PC-9 (cell line): ENCODE data around the gene CD55. TPM values are rescaled to one million over a fixed set of nuclear protein-coding genes. Genes with fewer than 3 reads are reported as not detected.

Experiments used
- BruUV-seq: library from RNA; stranded (reverse); fragments of 400-500 nt; replicated peaks from 2 replicates; lab custom pipeline; 2021; lab: Mats Ljungman, UMichigan
- CTCF ChIA-PET: fragments of 300-600 bp; sonication (Branson Sonifier 250); formaldehyde crosslinking; loops from one replicate; lab custom pipeline; 2022; ENCODE audit warnings: antibody characterized with exemption; lab: Charles Lee
- POLR2A ChIA-PET: fragments of 300-600 bp; sonication (Branson Sonifier 250); formaldehyde crosslinking; loops from one replicate; lab custom pipeline; 2022; ENCODE audit warnings: antibody characterized with exemption; ENCODE audit not compliant: unreplicated experiment; lab: Charles Lee
- DNase-seq, 2 experiments: peaks; one replicate each; pipeline versions ENCODE4 v3.0.0 to v3.0.0-alpha.2; 2015 to 2022; ENCODE audit warnings: mixed read lengths in 1 of 2
- H2AFZ ChIP-seq: fragments of 200-600 bp; sonication (generic); 2 replicates; pipeline ENCODE4 v1.8.1; 2017; ENCODE audit warnings: antibody characterized with exemption
- H3F3A ChIP-seq: fragments of 200-600 bp; sonication (generic); 2 replicates; pipeline ENCODE4 v1.8.1; 2017; ENCODE audit warnings: antibody characterized with exemption, mild to moderate bottlenecking, low read depth; ENCODE audit not compliant: insufficient read depth
- H3K27ac ChIP-seq: fragments of 200-600 bp; sonication (generic); 2 replicates; pipeline ENCODE4 v1.6.1; 2016; ENCODE audit warnings: mixed run types
- H3K27me3 ChIP-seq: fragments of 200-600 bp; sonication (generic); 2 replicates; pipeline ENCODE4 v1.6.1; 2016; ENCODE audit warnings: low read depth, mixed run types; ENCODE audit not compliant: insufficient read depth
- H3K36me3 ChIP-seq: fragments of 200-600 bp; sonication (generic); 2 replicates; pipeline ENCODE4 v1.6.1; 2016; ENCODE audit warnings: low read depth, mixed run types
- H3K4me1 ChIP-seq: fragments of 200-600 bp; sonication (generic); replicated peaks from 2 replicates; pipeline ENCODE4 v1.6.1; 2016; ENCODE audit warnings: mixed run types; ENCODE audit not compliant: insufficient read depth
- H3K4me2 ChIP-seq: fragments of 200-600 bp; sonication (generic); 2 replicates; pipeline ENCODE4 v1.6.1; 2017; ENCODE audit warnings: mixed run types
- H3K4me3 ChIP-seq: fragments of 200-600 bp; sonication (generic); 2 replicates; pipeline ENCODE4 v1.6.1; 2016; ENCODE audit warnings: mixed run types
- H3K79me2 ChIP-seq: fragments of 200-600 bp; sonication (generic); 2 replicates; pipeline ENCODE4 v1.6.1; 2017; ENCODE audit warnings: low read depth, mixed run types
- H3K9me2 ChIP-seq: fragments of 200-600 bp; sonication (generic); 2 replicates; pipeline ENCODE4 v1.8.1; 2017; ENCODE audit warnings: mild to moderate bottlenecking; ENCODE audit not compliant: insufficient read depth
- H3K9me3 ChIP-seq: fragments of 200-600 bp; sonication (generic); 2 replicates; pipeline ENCODE4 v1.8.1; 2016; ENCODE audit warnings: low read depth; ENCODE audit not compliant: insufficient read depth
- H4K20me1 ChIP-seq: fragments of 200-600 bp; sonication (generic); 2 replicates; pipeline ENCODE4 v1.8.1; 2017; ENCODE audit not compliant: insufficient read depth
- CTCF ChIP-seq: fragments of 200-600 bp; sonication (generic); conservative IDR thresholded peaks from 2 replicates; pipeline ENCODE4 v1.6.1; 2017; ENCODE audit warnings: mixed run types, antibody characterized with exemption, mild to moderate bottlenecking, moderate library complexity
- EZH2 ChIP-seq: fragments of 200-600 bp; sonication (generic); IDR thresholded peaks from 2 replicates; pipeline ENCODE4 v1.8.0; 2017; ENCODE audit warnings: antibody characterized with exemption, low read depth
- intact Hi-C: fragments of 100-400 bp; cut with micrococcal nuclease; formaldehyde crosslinking; loops from one replicate; pipeline ENCODE4 v1.10.0; 2022; ENCODE audit not compliant: unreplicated experiment
- total RNA-seq: library from RNA; stranded (reverse); gene quantifications from 2 replicates; pipeline ENCODE4 v1.2.3, GENCODE V29; 2021

The CD55 gene
- total RNA-seq, 1 experiment from 2014 or later = 45.9 TPM

- CTCF ChIA-PET = no interaction called here
- DNase-seq = no peak
- peaks cover 31% of the 10 kb centered on the region for H3K36me3 ChIP-seq
- intact Hi-C loops = no loop called here
- no peaks in the 10 kb centered on the region for H3K27me3 ChIP-seq
- no peaks in the 10 kb centered on the region for H3K9me3 ChIP-seq
- TF ChIP-seq CTCF (no peak), EZH2 (no peak)
- H2AFZ ChIP-seq = no peak overlapping the region
- no peaks in the 10 kb centered on the region for H3K4me1 ChIP-seq
- H3F3A ChIP-seq = no peaks in the 10 kb centered on the region; the same call in 1 of the 2 replicates
- no peak overlapping the region for H3K4me2 ChIP-seq
- H3K4me3 ChIP-seq = no peak overlapping the region
- H3K9me2 ChIP-seq = no peaks in the 10 kb centered on the region; the same call in 1 of the 2 replicates
- BruUV-seq = no TSS peak
- H3K27ac ChIP-seq = no peak overlapping the region
- POLR2A ChIA-PET = no interaction called here
- H4K20me1 ChIP-seq = no peaks in the 10 kb centered on the region
- no peaks in the 10 kb centered on the region for H3K79me2 ChIP-seq
Measured at GRCh38 chr1:207345644-207346477, 24.4 kb downstream of the CD55 start.

GRCh38 chr1:207346513-207346912 lies 25.0 kb downstream of the CD55 start:
- H3F3A ChIP-seq = no peaks in the 10 kb centered on the region; the same call in 1 of the 2 replicates
- H3K4me3 ChIP-seq = no peak overlapping the region
- ChIA-PET CTCF (no interaction called here), POLR2A (no interaction called here)
- DNase-seq = no peak
- intact Hi-C loops = no loop called here
- no peak overlapping the region for H3K4me2 ChIP-seq
- no peak overlapping the region for H3K27ac ChIP-seq
- H3K36me3 ChIP-seq = peaks cover 28% of the 10 kb centered on the region; the same call in 1 of the 2 replicates
- H3K79me2 ChIP-seq = no peaks in the 10 kb centered on the region
- no peaks in the 10 kb centered on the region for H3K9me2 ChIP-seq
- no TSS peak for BruUV-seq
- H3K4me1 ChIP-seq = no peaks in the 10 kb centered on the region
- H3K9me3 ChIP-seq = no peaks in the 10 kb centered on the region
- H2AFZ ChIP-seq = no peak overlapping the region
- TF ChIP-seq EZH2 (no peak), CTCF (no peak)
- no peaks in the 10 kb centered on the region for H4K20me1 ChIP-seq
- H3K27me3 ChIP-seq = no peaks in the 10 kb centered on the region

- 0 out of 2 replicates have a peak, but pooled peaks cover 3% of the 10 kb centered on the region for H3K9me2 ChIP-seq
- TF ChIP-seq EZH2 (no peak), CTCF (no peak)
- no peak overlapping the region for H3K27ac ChIP-seq
- BruUV-seq = no TSS peak
- no peaks in the 10 kb centered on the region for H3K4me1 ChIP-seq
- intact Hi-C loops = no loop called here
- CTCF ChIA-PET = no interaction called here
- no peak for DNase-seq
- H3K79me2 ChIP-seq = no peaks in the 10 kb centered on the region
- no peaks in the 10 kb centered on the region for H3K9me3 ChIP-seq
- no peaks in the 10 kb centered on the region for H4K20me1 ChIP-seq
- H3K36me3 ChIP-seq = peaks cover 30% of the 10 kb centered on the region
- H2AFZ ChIP-seq = no peak overlapping the region
- H3F3A ChIP-seq = no peaks in the 10 kb centered on the region; the same call in 1 of the 2 replicates
- POLR2A ChIA-PET = no interaction called here
- no peak overlapping the region for H3K4me3 ChIP-seq
- no peak overlapping the region for H3K4me2 ChIP-seq
- no peaks in the 10 kb centered on the region for H3K27me3 ChIP-seq
Measured at GRCh38 chr1:207349979-207350378, 28.5 kb downstream of the CD55 start.
